Astrocyte (in vitro differentiated cells and primary cell): ENCODE data around the gene TMEM236. TPM values are rescaled to one million over a fixed set of nuclear protein-coding genes. Genes with fewer than 3 reads are reported as not detected.

Experiments
- DNase-seq: peaks from one replicate; pipeline ENCODE4 v3.0.0-alpha.2; 2010; ENCODE audit warnings: low read depth
- FAIRE-seq: peaks from 2 replicates; lab custom pipeline; 2011; peaks lifted over from hg19 to GRCh38; lab: Jason Lieb, UNC
- H2AFZ ChIP-seq: 2 replicates; pipeline ENCODE4 v1.6.0; 2012; ENCODE audit warnings: low read depth, low read length, inconsistent platforms
- H3K27ac ChIP-seq: 2 replicates; pipeline ENCODE4 v1.5.1; 2011; ENCODE audit warnings: low read depth, low read length, inconsistent platforms
- H3K27me3 ChIP-seq: 2 replicates; pipeline ENCODE4 v1.6.0; 2011; ENCODE audit warnings: low read length, inconsistent platforms; ENCODE audit not compliant: insufficient read depth
- H3K36me3 ChIP-seq: 2 replicates; pipeline ENCODE4 v1.5.1; 2011; ENCODE audit warnings: low read length, inconsistent platforms; ENCODE audit not compliant: insufficient read depth
- H3K4me1 ChIP-seq: 2 replicates; pipeline ENCODE4 v1.5.1; 2011; ENCODE audit warnings: low read length, inconsistent platforms; ENCODE audit not compliant: insufficient read depth
- H3K4me2 ChIP-seq: 2 replicates; pipeline ENCODE4 v1.6.0; 2012; ENCODE audit warnings: low read length, inconsistent platforms
- H3K4me3 ChIP-seq: 2 replicates; pipeline ENCODE4 v1.5.1; 2011; ENCODE audit warnings: low read depth, mild to moderate bottlenecking, low read length, inconsistent platforms; ENCODE audit not compliant: insufficient read depth
- H3K79me2 ChIP-seq: 2 replicates; pipeline ENCODE4 v1.6.0; 2012; ENCODE audit warnings: mild to moderate bottlenecking, low read length, inconsistent platforms; ENCODE audit not compliant: insufficient read depth
- H3K9ac ChIP-seq: 2 replicates; pipeline ENCODE4 v1.6.0; 2012; ENCODE audit warnings: mild to moderate bottlenecking, low read length, inconsistent platforms
- H3K9me3 ChIP-seq: 2 replicates; pipeline ENCODE4 v1.5.1; 2012; ENCODE audit warnings: low read depth, mild to moderate bottlenecking, low read length, inconsistent platforms; ENCODE audit not compliant: insufficient read depth
- H4K20me1 ChIP-seq: 2 replicates; pipeline ENCODE4 v1.6.0; 2012; ENCODE audit warnings: low read length, inconsistent platforms; ENCODE audit not compliant: insufficient read depth
- H3K27ac Mint-ChIP-seq: one replicate; pipeline ENCODE4 v1.8.0; 2021; ENCODE audit warnings: mild to moderate bottlenecking, mixed read lengths; ENCODE audit not compliant: unreplicated experiment
- H3K27me3 Mint-ChIP-seq: one replicate; pipeline ENCODE4 v1.8.0; 2021; ENCODE audit warnings: low read depth, mixed read lengths; ENCODE audit not compliant: unreplicated experiment
- H3K36me3 Mint-ChIP-seq: one replicate; pipeline ENCODE4 v1.8.0; 2021; ENCODE audit warnings: low read depth, mixed read lengths; ENCODE audit not compliant: unreplicated experiment
- H3K4me1 Mint-ChIP-seq: one replicate; pipeline ENCODE4 v1.8.0; 2021; ENCODE audit warnings: low read depth, mixed read lengths; ENCODE audit not compliant: unreplicated experiment
- H3K4me3 Mint-ChIP-seq: one replicate; pipeline ENCODE4 v1.8.0; 2021; ENCODE audit warnings: mild to moderate bottlenecking, moderate library complexity, mixed read lengths; ENCODE audit not compliant: unreplicated experiment
- H3K9me3 Mint-ChIP-seq: one replicate; pipeline ENCODE4 v1.8.0; 2021; ENCODE audit warnings: mild to moderate bottlenecking, mixed read lengths; ENCODE audit not compliant: unreplicated experiment
- EZH2 ChIP-seq: IDR thresholded peaks from 2 replicates; pipeline ENCODE4 v1.6.1; 2012; ENCODE audit warnings: mild to moderate bottlenecking, low read length, inconsistent platforms; ENCODE audit not compliant: insufficient read depth
- total RNA-seq: library from RNA; stranded (reverse); gene quantifications from 2 replicates; pipeline ENCODE4 v1.2.1, GENCODE V29; 2021
- TF ChIP-seq, protein P1 (sequence below): IDR thresholded peaks from 2 replicates; pipeline ENCODE4 v1.5.1; 2011; ENCODE audit warnings: low read depth, mild to moderate bottlenecking, inconsistent platforms, low read length, moderate library complexity; ENCODE audit not compliant: insufficient read depth

TMEM236 gene
- total RNA-seq, 1 donor from 2014 or later = 0.43 TPM

DNA sequence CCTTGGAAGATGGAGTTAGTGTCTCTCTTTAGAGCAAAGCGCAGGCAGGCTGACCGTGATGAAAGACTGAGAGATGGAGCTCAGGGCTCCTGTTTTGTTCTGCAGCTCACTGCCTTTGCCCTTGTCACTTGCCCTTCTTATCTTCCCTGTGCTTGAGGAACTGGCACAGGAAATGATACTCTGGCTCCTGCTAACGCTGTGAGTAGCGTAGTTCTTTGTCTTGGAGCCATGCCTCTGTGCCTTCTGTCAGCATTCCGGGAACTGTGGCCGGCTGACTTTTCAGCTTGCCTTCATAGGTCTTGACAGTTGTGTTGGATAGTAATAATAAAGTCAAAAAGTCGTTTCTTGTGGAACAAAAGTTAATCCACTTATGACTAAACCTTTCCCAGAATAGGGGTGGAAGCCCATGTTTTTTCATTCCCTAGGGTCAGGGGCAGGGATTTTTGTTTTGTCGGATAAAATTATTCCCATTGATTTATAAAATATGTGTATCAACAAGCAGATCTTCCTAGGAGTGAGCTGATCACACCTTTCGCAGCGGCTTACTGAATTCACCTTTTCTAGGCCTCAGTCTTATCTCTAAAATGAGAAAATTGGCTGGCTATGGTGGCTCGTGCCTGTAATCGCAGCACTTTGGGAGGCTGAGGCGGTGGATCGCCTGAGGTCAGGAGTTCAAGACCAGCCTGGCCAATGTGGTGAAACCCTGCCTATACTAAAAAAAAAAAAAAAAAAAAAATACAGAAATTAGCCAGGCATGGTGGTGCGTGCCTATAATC lies 16.6 kb upstream of the TMEM236 start:
- H3K27me3 ChIP-seq = no peaks in the 10 kb centered on the region
- no peak overlapping the region for H2AFZ ChIP-seq
- H3K36me3 ChIP-seq = no peaks in the 10 kb centered on the region
- FAIRE-seq (no peak), DNase-seq (no peak)
- H3K4me2 ChIP-seq = no peak overlapping the region
- H3K27me3 Mint-ChIP-seq = no peaks in the 10 kb centered on the region
- no peaks in the 10 kb centered on the region for H3K4me1 ChIP-seq
- H3K79me2 ChIP-seq = no peaks in the 10 kb centered on the region
- TF ChIP-seq, protein P1, sequence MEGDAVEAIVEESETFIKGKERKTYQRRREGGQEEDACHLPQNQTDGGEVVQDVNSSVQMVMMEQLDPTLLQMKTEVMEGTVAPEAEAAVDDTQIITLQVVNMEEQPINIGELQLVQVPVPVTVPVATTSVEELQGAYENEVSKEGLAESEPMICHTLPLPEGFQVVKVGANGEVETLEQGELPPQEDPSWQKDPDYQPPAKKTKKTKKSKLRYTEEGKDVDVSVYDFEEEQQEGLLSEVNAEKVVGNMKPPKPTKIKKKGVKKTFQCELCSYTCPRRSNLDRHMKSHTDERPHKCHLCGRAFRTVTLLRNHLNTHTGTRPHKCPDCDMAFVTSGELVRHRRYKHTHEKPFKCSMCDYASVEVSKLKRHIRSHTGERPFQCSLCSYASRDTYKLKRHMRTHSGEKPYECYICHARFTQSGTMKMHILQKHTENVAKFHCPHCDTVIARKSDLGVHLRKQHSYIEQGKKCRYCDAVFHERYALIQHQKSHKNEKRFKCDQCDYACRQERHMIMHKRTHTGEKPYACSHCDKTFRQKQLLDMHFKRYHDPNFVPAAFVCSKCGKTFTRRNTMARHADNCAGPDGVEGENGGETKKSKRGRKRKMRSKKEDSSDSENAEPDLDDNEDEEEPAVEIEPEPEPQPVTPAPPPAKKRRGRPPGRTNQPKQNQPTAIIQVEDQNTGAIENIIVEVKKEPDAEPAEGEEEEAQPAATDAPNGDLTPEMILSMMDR = no peak
- no peak overlapping the region for H3K27ac ChIP-seq
- no peaks in the 10 kb centered on the region for H3K9me3 ChIP-seq
- no peak overlapping the region for H3K27ac Mint-ChIP-seq
- no peaks in the 10 kb centered on the region for H3K9me3 Mint-ChIP-seq
- peaks cover 3% of the 10 kb centered on the region for H3K36me3 Mint-ChIP-seq
- H4K20me1 ChIP-seq = no peaks in the 10 kb centered on the region
- H3K9ac ChIP-seq = no peak overlapping the region
- no peak overlapping the region for H3K4me3 ChIP-seq
- no peaks in the 10 kb centered on the region for H3K4me1 Mint-ChIP-seq
- H3K4me3 Mint-ChIP-seq = no peak overlapping the region

DNA sequence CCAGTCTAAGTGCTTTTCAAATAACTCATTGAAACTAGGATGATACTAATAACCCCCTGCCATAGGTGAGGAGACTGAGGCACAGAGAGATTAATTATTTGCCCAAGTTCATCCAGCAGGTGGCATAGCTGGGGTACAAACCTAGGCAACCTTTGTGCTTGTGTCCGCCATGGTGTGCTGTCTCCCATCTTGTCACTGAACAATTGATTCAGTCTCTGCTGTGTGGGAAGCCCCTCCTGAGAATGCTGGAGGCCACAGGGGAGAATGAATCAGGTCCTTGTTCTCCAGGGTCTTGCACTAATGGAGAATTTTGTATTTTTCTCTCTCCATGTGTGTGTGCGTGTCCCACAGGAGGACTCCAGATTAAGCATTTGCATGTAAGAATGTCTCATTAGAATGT lies 15.8 kb upstream of the TMEM236 start:
- Histone ChIP-seq H3K4me1 (no peaks in the 10 kb centered on the region), H3K4me3 (no peak overlapping the region), H3K36me3 (no peaks in the 10 kb centered on the region), H4K20me1 (no peaks in the 10 kb centered on the region), H3K9me3 (no peaks in the 10 kb centered on the region), H2AFZ (no peak overlapping the region), H3K27me3 (no peaks in the 10 kb centered on the region), H3K9ac (no peak overlapping the region), H3K79me2 (no peaks in the 10 kb centered on the region), H3K4me2 (no peak overlapping the region), H3K27ac (no peak overlapping the region)
- no peak overlapping the region for H3K4me3 Mint-ChIP-seq
- H3K27me3 Mint-ChIP-seq = no peaks in the 10 kb centered on the region
- no peak for DNase-seq
- H3K27ac Mint-ChIP-seq = no peak overlapping the region
- TF ChIP-seq, protein P1 = no peak
- no peak for TF ChIP-seq EZH2
- peak; percentile 49 for FAIRE-seq
- H3K36me3 Mint-ChIP-seq = peaks cover 3% of the 10 kb centered on the region
- H3K9me3 Mint-ChIP-seq = no peaks in the 10 kb centered on the region
- H3K4me1 Mint-ChIP-seq = no peaks in the 10 kb centered on the region
